A549 treated with GW870086 at 1 μM for 4 hours (cell line): ENCODE measurements around the gene FHIT. TPM values are rescaled to one million over a fixed set of nuclear protein-coding genes. Genes with fewer than 3 reads are reported as not detected.

Experiments used
- total RNA-seq: library from RNA; stranded (reverse); fragments of 200-300 nt; extraction: Qiagen RNA extraction; gene quantifications from 5 replicates; pipeline ENCODE4 v1.2.3, GENCODE V29; 2022; ENCODE audit warnings: low read depth

The FHIT gene
- 0.42 to 1.6 TPM (median 1.1 TPM) in 4 of 5 replicates, not detected in the other for total RNA-seq

GRCh38 chr3:61251174-61251972, at the start of gene FHIT:
TSS of gene FHIT (minus strand) at chr3:61251452.

